K562 (cell line): Measurements from ENCODE around the gene PLA2G15. TPM values are rescaled to one million over a fixed set of nuclear protein-coding genes. Genes with fewer than 3 reads are reported as not detected.

Experiments
- polyA plus RNA-seq, 8 experiments: library from polyadenylated mRNA; depleted of rRNA in 4 of 8; stranded (reverse) in 5 of 8; unstranded in 3 of 8; fragments of >200 nt; fragmentation: Nextera tagmentation in 2 of 8; fragmentation: Illumina TruSeq in 1 of 8; extraction: Ambion mirVana in 2 of 8; extraction: Trizol in 1 of 8; gene quantifications; 2 replicates each; pipeline versions ENCODE4 v1.2.1 to v1.2.3, GENCODE V29; 2011 to 2014; ENCODE audit warnings: inconsistent platforms in 1 of 8, missing spikeins in 1 of 8
- total RNA-seq, 7 experiments: library from RNA; depleted of rRNA in 6 of 7; stranded (reverse); fragments of >200 nt in 6 of 7; fragmentation: Illumina TruSeq in 2 of 7; extraction: Trizol in 2 of 7; gene quantifications; 2 replicates each; pipeline versions ENCODE4 v1.2.1 to v1.2.3, GENCODE V29; 2011 to 2021; ENCODE audit warnings: low replicate concordance in 1 of 7
- TF ChIP-seq, protein P1 (sequence below): fragments of 200-600 bp; sonication (generic); IDR thresholded peaks from one replicate; pipeline ENCODE4 v1.6.1; 2012; ENCODE audit warnings: mild to moderate bottlenecking, low read depth, low read length, inconsistent platforms

Gene PLA2G15
- total and polyA plus RNA-seq, 9 of the 15 experiments (the other 6 are each of a cell fraction or from before 2014, with no cell fraction given), result 0.42 to 8.6 (median 4.8) TPM

DNA sequence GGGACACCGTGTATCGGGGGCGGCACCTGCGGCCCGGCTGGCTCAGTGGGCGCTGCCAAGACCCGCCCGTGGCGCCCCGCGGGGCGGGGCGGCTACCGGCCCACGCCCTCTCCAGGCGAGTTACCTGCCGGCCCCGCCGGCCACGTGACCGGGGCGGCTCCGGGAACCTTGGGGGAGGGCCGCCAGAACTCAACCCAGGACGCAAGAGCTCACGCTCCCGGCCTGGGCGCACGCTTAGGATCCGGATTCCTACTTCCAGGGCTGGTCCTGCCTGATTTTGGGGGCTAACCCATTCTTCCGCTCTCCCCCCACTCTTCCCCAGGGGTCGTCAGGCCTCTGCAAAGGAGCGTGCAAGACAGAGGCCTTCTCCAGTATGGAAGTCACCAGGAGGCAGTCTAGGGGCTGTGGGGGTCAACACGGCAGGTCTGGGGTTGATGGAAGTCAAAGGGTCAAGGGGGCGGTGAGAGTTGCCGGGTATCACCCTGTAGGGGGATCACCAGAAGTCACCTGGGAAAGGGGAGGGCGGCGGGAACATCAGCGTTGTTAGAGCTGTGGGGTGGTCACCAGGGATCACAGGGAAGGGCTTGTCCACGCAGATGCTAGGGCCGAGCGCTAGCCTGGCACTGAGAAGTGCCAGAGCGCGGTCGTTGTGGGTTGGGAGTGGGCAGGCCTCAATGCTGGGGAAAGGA lies 8.9 kb upstream of the PLA2G15 start (continued):
- TF ChIP-seq, protein P1, sequence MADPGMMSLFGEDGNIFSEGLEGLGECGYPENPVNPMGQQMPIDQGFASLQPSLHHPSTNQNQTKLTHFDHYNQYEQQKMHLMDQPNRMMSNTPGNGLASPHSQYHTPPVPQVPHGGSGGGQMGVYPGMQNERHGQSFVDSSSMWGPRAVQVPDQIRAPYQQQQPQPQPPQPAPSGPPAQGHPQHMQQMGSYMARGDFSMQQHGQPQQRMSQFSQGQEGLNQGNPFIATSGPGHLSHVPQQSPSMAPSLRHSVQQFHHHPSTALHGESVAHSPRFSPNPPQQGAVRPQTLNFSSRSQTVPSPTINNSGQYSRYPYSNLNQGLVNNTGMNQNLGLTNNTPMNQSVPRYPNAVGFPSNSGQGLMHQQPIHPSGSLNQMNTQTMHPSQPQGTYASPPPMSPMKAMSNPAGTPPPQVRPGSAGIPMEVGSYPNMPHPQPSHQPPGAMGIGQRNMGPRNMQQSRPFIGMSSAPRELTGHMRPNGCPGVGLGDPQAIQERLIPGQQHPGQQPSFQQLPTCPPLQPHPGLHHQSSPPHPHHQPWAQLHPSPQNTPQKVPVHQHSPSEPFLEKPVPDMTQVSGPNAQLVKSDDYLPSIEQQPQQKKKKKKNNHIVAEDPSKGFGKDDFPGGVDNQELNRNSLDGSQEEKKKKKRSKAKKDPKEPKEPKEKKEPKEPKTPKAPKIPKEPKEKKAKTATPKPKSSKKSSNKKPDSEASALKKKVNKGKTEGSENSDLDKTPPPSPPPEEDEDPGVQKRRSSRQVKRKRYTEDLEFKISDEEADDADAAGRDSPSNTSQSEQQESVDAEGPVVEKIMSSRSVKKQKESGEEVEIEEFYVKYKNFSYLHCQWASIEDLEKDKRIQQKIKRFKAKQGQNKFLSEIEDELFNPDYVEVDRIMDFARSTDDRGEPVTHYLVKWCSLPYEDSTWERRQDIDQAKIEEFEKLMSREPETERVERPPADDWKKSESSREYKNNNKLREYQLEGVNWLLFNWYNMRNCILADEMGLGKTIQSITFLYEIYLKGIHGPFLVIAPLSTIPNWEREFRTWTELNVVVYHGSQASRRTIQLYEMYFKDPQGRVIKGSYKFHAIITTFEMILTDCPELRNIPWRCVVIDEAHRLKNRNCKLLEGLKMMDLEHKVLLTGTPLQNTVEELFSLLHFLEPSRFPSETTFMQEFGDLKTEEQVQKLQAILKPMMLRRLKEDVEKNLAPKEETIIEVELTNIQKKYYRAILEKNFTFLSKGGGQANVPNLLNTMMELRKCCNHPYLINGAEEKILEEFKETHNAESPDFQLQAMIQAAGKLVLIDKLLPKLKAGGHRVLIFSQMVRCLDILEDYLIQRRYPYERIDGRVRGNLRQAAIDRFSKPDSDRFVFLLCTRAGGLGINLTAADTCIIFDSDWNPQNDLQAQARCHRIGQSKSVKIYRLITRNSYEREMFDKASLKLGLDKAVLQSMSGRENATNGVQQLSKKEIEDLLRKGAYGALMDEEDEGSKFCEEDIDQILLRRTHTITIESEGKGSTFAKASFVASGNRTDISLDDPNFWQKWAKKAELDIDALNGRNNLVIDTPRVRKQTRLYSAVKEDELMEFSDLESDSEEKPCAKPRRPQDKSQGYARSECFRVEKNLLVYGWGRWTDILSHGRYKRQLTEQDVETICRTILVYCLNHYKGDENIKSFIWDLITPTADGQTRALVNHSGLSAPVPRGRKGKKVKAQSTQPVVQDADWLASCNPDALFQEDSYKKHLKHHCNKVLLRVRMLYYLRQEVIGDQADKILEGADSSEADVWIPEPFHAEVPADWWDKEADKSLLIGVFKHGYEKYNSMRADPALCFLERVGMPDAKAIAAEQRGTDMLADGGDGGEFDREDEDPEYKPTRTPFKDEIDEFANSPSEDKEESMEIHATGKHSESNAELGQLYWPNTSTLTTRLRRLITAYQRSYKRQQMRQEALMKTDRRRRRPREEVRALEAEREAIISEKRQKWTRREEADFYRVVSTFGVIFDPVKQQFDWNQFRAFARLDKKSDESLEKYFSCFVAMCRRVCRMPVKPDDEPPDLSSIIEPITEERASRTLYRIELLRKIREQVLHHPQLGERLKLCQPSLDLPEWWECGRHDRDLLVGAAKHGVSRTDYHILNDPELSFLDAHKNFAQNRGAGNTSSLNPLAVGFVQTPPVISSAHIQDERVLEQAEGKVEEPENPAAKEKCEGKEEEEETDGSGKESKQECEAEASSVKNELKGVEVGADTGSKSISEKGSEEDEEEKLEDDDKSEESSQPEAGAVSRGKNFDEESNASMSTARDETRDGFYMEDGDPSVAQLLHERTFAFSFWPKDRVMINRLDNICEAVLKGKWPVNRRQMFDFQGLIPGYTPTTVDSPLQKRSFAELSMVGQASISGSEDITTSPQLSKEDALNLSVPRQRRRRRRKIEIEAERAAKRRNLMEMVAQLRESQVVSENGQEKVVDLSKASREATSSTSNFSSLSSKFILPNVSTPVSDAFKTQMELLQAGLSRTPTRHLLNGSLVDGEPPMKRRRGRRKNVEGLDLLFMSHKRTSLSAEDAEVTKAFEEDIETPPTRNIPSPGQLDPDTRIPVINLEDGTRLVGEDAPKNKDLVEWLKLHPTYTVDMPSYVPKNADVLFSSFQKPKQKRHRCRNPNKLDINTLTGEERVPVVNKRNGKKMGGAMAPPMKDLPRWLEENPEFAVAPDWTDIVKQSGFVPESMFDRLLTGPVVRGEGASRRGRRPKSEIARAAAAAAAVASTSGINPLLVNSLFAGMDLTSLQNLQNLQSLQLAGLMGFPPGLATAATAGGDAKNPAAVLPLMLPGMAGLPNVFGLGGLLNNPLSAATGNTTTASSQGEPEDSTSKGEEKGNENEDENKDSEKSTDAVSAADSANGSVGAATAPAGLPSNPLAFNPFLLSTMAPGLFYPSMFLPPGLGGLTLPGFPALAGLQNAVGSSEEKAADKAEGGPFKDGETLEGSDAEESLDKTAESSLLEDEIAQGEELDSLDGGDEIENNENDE, result no peak
